NK-92 treated with Interleukin-12 subunit alpha and Interleukin-12 subunit beta, amount 100 ng/mL, for 24 hours (cell line): ENCODE data around the gene CASP5.
A peak's percentile ranks its signal among the peaks of the same experiment; 100 is the strongest.
"Not testable (repeated sequence)": the region's sequence is repeated elsewhere in the genome, so short reads cannot be mapped to it uniquely, and the experiment has no call there.

Source experiments
- DNase-seq: peaks from one replicate; lab custom pipeline; 2025; lab: John Stamatoyannopoulos, UW

Gene CASP5

DNA sequence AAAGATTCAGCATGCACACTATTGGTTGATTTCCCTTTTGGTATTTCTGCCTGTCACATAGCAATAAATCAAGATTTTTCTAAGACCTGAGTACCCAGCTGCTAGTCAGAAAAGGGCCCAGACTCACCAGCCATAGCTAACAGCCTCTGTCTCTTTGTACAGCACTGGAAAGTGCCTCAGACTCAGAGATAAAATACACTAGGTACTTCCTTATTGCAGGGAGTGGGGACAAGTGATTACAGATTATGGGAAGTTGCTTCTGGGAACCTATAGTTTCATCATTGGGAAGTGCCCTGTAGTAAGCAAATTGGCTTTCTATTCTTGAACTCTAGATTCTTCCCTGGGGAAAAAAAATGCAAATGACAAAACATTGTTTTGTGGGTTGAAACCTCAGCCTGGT is at the start of gene CASP5:
CASP5 (minus strand) TSS at position 166 of the 400 bp plus-strand sequence; CDS start at position 134, 32 bp downstream.
- DNase-seq: no peak

DNA sequence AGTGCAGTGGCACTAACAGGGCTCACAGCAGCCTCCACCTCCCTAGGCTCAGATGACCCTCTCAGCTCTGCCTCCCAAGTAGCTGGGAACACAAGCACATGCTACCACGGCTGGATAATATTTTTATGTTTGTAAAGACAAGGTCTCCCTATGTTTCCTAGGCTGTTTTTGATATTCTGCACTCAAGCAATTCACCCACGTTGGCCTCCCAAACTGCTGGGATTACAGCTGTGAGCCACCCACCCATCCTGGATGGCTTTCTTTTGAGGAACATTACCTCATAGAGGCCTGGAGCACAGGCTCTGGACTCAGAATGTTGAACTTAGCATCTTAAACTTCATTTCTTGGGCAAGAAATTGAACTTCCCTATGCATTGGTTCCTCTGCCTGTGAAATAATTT is 49.1 kb upstream of the CASP5 start:
- DNase-seq: not testable (repeated sequence)

DNA sequence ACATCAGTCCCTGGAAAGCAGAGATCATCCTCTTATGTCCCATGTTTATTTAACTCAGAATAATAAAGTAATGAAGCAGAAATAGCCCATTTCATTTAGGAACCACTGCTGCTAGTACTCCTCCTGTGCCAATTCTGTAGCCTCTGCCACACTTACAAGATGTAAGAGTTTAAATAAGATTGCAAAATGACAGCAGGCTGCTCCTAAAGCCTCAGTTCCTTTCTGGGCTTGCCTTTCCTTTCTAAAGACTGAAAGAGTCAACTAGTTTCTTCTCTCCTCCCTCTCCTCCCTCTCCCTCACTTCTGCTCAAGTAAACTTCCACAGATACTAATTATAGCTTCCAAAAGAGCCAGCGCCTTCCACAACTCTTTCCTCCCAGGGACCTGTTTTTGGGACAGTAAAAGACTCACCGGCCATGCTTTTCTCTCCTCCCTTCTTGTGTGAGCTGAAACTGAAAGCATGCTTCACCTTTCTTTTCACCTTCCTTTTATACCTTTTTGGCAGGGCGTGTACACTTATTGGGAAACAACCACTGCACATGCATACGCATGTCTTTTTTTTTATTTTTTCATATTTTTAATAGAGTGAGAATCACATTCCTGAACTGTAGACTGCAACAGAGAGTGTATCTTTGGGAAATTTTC is 48.2 kb upstream of the CASP5 start:
- no peak for DNase-seq

DNA sequence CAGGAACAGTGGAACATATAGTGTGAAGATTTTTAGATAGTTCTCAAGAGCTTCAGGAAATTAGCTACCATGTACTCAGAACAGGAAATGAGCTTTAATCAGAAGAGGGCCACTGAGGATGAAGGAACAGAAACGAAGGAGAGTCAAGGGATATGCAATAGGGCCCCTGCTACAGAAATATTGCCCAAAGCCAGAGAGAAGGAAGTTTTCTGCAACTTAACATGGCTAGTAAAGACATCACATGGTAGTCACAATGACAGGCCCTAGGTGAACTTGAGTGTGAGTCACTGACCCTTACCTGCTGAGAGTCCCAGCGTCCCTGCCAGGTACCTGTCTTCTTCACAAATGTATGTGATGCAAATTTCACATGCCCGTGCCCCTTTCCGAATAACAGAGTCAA is 47.3 kb upstream of the CASP5 start:
- no peak for DNase-seq

DNA sequence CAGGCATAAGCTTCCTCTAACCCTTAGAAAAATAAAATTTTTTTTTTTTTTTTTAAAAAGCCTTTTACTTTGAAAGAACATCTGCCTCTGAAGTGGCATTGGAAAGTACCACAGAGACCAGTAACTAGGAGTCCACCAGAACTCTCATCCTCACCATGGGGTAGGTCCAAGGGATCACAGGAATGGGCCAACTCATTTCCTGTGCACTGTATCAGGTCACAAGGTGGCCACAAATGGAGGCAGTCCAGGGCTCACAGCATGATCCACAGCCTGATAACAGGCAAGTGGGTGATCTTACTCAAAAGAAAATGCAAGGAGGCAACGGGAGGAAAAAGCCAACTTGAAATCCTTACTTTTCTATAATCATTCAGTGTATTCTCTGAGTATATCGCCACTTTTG is 46.8 kb upstream of the CASP5 start:
- not testable (repeated sequence) for DNase-seq

DNA sequence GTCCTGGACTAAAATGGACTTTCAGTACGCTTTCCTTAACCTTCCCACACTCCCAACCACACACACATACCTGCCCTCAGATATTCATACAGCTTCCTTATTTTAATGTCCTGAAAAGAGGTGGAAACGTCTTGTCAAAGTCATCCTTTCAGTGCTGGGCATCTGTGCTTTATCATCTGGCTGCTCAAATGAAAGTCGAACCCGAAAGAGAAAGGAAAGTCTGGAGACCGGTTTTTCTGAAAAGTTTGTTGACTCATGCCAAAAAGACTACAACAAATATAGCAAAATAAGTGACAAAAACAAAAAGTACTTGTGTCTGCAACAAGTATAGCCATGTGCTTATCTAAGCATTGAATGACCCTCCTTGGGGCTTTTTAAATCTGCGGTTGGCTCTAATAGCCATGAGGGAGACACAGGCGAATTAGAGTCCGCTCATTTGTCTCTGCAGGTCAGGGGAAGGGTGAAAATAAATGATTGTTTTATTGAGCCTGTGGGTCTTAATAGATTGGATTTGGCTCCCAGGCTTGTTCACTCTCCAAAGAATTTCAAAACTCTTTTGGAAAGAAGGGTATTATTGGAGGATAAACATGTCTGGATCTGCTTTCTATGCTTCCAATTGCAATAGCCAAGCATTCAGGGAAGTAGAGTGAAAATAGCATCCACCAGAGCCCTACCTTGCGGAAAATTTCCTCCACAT is 40.4 kb upstream of the CASP5 start:
- DNase-seq: not testable (repeated sequence)

DNA sequence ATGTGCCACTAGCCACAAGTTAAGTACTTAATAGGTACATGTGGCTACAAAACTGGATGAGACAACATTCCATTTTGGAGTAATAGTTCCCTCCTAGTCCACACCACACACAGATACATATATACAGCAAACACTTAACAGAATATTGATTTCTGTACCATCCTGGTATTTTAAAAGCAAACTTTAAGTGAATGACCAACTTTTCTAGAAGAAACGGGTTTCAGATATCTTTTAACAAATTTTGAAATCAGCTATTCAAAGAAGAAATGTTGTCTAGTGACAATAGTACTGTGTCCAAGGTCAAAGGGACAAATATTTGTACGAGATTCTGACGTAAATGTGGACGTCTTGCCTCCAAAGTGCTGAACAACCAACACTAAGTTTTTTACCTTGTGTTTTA is 34.5 kb upstream of the CASP5 start:
- no peak for DNase-seq

DNA sequence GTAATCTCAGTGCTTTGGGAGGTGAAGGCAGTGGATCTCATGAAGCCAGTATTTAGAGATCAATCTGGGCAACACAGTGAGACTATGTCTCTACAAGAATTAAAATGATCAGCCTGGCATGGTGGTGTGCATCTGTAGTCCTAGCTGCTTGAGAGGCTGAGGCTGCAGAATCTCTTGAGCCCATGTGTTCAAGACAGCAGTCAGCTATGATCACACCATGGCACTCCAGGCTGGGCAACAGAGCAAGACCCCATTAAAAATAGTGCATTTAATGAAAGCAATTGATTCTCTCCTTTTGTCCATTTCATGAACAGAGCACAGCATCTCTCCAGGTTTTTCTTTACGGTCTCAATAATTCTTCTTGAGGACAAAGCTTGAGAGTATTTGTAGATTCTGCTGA is 33.5 kb upstream of the CASP5 start:
- no peak for DNase-seq

DNA sequence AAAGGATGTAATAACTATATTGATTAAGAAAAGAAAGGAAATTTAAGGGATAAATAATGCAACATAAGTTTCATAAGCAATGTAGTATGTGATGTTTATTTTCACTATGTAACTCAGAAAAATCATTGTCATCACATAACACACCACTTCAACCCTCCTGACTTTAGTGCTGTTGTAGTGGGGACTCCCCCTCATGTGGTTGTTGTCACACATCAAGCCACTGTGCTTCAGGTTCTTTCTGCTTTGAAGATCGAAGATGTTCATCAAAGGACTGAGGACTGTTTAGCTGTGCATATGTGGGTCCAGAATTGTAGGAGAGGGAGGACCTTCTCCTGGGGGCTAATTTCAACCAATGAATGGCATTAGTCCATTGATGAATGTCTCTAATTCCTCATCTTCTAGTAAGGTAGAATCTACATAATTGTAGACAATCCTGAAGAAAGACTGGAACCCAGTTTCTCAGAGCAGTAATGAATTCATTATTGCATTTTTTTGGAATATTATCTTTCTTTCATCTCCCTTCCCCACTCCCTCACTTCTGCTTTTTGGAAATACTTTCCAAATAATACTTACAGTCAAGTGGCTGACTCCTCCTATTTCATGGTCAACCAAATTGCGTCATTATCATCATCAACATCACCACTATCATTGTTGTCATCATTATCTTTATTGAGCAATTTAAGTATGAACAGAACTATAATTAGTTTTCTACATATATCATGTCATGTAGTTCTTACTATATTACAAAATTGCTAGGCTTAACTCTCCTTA is 31.9 kb upstream of the CASP5 start:
- DNase-seq: no peak

DNA sequence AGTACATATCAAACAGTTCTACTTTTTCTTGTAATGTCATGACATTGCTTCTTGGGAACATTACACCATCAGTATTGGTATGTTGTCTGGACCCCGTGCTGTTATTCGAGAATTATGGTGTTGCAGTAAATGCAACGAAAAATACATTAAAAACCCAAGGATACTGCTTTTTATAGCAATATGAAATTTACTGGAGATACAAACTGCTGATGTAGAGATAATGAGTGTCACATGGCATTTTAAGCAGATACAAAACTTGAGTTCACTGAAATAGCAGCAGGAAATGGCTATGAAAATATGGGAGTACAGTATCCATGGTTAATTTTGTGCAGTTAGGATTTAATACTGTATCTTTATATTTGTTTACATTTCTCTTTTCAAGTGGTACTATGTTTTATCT is 29.5 kb upstream of the CASP5 start:
- no peak for DNase-seq

DNA sequence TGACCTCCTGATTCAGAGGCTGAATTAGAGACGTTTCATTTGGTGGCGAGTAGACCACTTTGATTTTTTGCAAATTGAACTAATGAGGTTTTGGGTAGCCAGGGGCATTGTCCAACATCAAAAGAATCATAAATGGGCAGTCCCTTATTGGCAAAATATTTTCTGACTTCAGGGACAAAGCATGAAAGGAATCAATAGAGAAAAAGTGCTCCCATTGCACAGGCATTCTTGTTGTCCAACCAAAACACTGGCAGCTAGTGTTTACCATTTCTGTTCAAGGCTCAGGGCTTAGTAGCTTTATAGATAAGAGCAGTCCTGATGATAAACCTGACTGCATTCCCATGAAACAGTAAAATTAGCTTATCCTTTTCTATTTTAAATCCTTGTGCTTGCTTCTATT is 28.6 kb upstream of the CASP5 start:
- DNase-seq: no peak

DNA sequence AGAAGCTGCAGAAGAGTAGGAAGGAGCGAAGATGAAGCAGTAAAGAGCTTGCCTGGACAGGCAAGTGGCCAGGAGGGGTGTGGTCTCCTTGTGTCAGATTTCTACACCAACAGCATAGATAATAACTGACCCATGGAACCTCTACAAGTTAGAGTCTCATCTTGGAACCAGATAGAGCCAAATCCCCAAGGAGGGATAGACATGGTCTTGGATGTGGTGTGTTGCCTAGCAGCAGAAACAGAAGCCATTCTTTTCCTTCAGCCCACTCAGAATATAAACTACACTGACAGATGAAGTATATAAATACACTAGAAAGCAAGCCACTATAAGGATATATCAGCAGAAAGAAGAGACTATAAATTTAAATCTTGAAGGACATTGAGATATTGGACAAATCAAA is 26.5 kb upstream of the CASP5 start:
- DNase-seq: no peak

DNA sequence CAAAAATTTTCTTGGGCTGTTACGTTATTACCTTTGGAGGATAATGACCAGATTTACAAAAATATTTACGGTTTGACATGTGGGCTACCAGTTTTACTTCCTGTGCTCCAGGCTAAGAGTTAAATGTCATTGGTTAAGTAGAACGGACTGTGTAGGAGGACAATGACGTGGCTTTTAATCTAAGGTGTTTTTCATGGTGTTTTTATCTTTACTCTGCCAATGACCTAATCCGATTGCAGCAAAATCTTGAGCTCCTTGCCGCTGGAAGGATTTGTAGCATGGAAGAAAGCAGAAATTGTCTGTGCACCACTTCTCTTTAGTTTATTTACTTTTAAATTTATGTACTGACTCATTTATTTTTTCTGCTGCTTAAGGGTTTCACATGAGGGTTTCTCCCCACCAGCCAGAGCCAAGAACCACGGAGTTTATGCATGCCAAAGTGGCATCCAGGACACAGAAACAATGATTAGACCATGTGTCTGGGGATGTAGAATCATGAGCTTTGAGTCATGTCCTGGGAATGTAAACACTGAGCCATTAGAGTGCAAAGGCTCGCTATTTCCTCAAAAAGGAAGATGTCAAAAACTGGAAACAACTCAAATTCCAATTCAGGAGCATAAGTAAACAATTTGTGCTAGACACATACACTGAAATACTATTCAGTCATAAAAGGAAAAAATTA is 24.1 kb upstream of the CASP5 start:
- DNase-seq: no peak

DNA sequence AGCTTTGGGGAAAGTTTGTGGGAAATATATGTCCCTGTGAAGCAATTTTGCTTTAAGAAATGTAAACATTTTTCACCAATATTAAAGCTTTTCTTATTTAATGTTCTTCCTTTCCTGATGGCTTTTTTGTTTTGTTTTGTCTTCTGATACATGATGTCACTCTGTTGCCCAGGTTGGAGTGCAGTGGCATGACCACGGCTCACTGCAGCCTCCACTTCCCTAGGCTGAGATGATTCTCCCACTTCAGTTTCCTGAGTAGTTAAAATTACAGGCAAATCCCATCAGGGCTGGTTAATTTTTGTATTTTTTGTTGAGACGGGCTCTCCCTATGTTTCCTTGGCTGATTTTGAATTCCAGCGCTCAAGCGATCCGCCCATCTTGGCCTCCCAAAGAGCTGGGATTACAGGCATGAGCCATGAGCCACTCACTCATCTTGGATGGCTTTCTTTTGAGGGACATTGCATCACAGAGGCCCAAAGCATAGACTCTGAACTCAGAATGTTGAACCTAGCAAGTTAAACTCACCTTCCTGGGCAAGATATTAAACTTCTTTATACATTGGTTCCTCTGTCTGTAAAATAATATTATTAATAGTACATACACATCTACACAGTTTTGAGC is 22.8 kb upstream of the CASP5 start:
- no peak for DNase-seq

DNA sequence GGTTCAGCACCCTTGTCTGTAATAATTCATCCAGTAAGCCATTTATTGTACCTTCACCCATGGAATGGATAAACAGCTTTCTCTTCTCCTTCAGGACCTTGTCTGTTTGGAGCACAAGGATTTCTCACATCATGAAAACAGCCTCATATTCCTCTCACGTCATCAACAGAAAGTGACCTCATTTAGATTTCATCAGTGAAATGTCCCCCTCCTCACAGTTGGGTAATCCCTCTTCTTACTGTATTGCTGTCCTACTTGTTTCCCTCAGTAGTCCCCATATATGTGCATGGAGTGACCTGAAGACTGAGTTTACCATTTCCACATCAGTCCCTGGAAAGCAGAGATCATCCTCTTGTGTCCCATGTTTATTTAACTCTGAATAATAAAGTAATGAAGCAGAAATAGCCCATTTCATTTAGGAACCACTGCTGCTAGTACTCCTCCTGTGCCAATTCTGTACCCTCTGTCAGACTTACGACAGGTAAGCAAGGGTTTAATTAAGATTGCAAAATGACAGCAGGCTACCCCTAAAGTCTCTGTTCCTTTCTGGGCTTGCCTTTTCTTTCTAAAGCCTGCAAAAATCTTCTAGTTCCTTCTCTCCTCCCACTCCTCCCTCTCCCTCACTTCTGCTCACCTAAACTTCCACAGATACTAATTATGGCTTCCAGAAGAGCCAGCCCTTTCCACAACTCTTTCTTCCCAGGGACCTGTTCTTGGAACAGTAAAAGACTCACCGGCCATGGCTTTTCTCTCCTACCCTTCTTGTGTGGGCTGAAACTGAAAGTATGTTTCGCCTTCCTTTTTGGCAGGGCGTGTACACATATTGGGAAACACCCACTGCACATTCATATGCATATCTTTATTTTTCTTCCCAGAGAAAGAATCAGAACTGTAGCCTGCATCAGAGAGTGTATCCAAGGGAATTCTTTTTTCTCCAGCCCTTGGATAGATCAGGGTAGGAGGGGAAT is 21.9 kb upstream of the CASP5 start, which contains the start of gene CARD16:
CARD16 (minus strand) TSS at position 779 of the 968 bp plus-strand sequence; CDS start at position 741, 38 bp downstream.
- DNase-seq: not testable (repeated sequence)

DNA sequence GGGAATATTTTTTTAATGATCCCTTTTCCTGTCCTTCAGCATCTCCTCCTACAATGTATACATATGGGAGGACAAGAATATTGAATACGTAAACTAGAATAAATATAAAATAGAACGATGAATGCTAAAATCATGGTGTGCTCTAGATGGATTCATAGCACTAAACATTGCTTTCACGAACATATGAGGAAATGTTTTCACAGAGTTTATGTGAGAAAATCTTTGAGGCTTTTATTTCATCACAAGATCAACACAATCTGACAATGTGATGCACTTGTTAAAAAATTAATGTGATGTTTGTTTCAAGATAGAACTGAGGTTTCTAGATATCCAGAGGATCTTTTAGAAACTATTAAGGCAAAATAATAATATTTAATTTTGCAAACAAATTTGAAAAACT is 19.2 kb upstream of the CASP5 start:
- no peak for DNase-seq

DNA sequence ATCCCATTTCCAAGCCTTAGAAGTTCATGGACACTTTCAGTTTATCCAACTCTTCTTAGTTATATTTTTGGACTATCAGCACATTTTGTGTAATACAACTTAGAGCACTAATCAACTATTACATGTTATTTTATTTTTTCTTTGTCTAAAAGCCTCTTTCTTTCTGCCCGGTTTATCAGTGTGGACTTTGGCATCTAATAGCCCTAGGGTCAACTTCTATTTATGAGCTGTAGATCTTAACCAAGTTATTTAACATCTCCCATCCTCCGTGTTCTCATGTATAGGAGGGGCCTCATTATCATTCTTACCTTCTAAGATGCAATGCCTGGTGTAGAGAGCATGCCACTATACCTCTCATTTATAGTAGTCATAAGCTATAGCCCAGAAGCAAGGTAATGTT is 17.7 kb upstream of the CASP5 start:
- no peak for DNase-seq

DNA sequence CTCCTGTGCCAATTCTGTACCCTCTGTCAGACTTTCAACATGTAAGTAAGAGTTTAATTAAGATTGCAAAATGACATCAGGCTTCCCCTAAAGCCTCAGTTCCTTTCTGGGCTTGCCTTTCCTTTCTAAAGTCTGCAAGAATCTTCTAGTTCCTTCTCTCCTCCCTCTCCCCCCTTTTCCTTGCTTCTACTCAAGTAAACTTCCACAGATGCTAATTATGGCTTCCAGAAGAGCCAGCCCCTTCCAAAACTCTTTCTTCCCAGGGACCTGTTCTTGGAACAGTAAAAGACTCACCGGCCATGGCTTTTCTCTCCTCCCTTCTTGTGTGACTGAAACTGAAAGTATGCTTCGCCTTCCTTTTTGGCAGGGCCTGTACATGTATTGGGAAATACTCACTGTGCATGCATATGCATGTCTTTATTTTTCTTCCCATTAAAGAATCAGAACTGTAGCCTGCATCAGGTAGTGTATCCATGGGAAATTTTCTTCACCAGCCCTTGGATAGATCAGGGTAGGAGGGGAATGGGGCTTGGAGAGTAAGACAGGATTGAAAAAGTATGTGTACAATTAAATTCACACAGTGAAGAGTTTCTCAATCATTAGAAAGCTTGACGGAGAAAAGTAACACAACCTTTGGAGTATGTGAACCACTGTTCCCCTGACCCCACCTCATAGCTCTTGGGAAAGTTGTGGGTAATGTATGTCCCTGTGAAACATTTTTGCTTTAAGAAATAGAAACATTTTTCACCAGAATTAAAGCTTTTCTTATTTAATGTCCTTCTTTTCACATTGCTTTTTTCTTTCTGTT is 12.0 kb upstream of the CASP5 start, which contains the start of gene CASP1:
CASP1 (minus strand) TSS at position 332 of the 808 bp plus-strand sequence; CDS start at position 301, 31 bp downstream.
- DNase-seq: peak; percentile 10

DNA sequence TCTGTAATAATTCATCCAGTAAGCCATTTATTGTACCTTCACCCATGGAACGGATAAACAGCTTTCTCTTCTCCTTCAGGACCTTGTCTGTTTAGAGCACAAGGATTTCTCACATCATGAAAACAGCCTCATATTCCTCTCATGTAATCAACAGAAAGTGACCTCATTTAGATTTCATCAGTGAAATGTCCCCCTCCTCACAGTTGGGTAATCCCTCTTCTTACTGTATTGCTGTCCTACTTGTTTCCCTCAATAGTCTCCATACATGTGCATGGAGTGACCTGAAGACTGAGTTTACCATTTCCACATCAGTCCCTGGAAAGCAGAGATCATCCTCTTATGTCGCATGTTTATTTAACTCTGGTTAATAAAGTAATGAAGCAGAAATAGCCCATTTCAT is 11.4 kb upstream of the CASP5 start:
- DNase-seq: not testable (repeated sequence)

DNA sequence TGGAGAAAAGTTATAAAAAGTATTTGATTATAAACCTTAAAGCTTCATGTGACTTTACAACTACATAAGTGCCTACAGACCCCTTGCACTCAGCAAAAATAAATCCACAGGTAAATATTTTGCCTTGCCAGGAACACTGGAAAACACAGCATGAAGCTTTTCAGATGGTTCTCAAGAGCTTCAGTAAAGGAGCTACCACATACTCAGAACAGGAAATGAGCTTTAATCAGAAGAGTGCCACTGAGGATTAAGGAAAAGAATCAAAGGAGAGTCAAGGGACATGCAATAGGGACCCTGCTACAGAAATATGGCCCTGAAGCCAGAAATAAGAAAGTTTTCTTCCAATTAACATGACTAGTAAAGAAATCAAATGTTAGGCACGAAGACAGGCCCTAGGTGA is 10.8 kb upstream of the CASP5 start:
- no peak for DNase-seq
